Peyer's patch (tissue), 4 donors: ENCODE results near the gene DGCR2. TPM values are rescaled to one million over a fixed set of nuclear protein-coding genes. Genes with fewer than 3 reads are reported as not detected.

ENCODE experiments used
- DNase-seq, 3 donors: peaks; one replicate each; pipeline ENCODE4 v3.0.0-alpha.2; 2017 to 2019
- H3K27ac ChIP-seq, 4 donors: fragments of 200-600 bp; sonication (generic); one replicate each; pipeline ENCODE4 v1.5.1; 2016 to 2019
- H3K27me3 ChIP-seq, 2 donors: fragments of 200-600 bp; sonication (generic); one replicate each; pipeline ENCODE4 v1.5.1; 2019
- H3K36me3 ChIP-seq, 3 donors: fragments of 200-600 bp; sonication (generic); one replicate each; pipeline ENCODE4 v1.5.1; 2016 to 2019
- H3K4me1 ChIP-seq, 4 donors: fragments of 200-600 bp; sonication (generic); one replicate each; pipeline ENCODE4 v1.5.1; 2016 to 2019
- H3K4me3 ChIP-seq, 4 donors: fragments of 200-600 bp; sonication (generic); 1 replicate in 3 of 4; 2 replicates in 1 of 4; pipeline ENCODE4 v1.5.1; 2016 to 2019; ENCODE audit warnings: mild to moderate bottlenecking in 1 of 4
- H3K9me3 ChIP-seq, 4 donors: fragments of 200-600 bp; sonication (generic); one replicate each; pipeline ENCODE4 v1.5.1; 2016 to 2019; ENCODE audit warnings: mild to moderate bottlenecking in 1 of 4
- POLR2A ChIP-seq, 2 donors: fragments of 450-650 bp; IDR thresholded peaks; one replicate each; pipeline ENCODE4 v1.5.1; 2017; ENCODE audit warnings: antibody characterized with exemption in 2 of 2, mild to moderate bottlenecking in 2 of 2, moderate library complexity in 2 of 2
- total RNA-seq, 4 donors: library from RNA; depleted of rRNA; stranded (reverse); fragments of >200 nt; gene quantifications; one replicate each; pipeline ENCODE4 v1.1.0, GENCODE V29; 2016
- TF ChIP-seq, protein P1 (sequence below), 6 experiments: fragments of 450-650 bp in 4 of 6; fragments of 200-600 bp in 2 of 6; sonication (generic) in 1 of 6; IDR thresholded peaks; one replicate each; pipeline ENCODE4 v1.5.1; 2017 to 2019; ENCODE audit warnings: antibody characterized with exemption in 6 of 6, mild to moderate bottlenecking in 3 of 6, moderate library complexity in 1 of 6

The DGCR2 gene
- total RNA-seq, 4 donors from 2014 or later, result 49.5 to 101 (median 92.1) TPM

DNA sequence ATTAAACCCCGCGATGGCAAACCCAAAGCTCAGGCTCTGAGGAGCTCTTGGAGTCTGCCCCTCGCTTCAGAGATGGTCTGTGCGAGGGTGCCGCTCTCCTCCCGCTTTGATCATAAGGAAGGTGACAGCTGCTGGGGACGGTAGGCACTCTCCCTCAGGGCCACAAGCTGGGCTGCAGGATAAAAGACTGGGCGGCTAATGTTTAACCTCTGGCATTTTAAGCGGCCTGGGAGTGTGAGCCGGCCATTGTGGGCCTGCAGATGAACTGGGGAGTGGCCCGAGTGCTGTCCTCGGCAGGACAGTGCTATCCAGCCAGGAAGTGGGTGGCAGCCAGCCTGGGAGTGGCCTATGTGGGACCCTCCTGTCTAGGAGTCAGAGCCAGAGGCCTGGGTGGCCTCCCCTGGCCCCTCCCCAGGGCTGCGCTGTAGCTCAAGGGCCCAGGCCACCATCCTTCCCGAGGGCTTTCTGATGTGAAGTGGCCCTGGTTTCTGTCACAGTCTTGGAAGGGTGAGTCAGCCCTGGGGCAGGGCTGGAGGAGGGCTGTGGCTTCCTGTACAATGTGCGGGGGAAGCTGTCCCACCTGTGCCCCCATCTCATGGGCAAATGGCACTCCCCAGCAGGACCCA lies 127.4 kb downstream of the DGCR2 start:
- H3K27me3 ChIP-seq, result no peaks in the 10 kb centered on the region
- H3K9me3 ChIP-seq, result no peaks in the 10 kb centered on the region
- no peaks in the 10 kb centered on the region for H3K36me3 ChIP-seq
- H3K4me1 ChIP-seq, result no peaks in the 10 kb centered on the region
- no peak overlapping the region for H3K27ac ChIP-seq
- TF ChIP-seq POLR2A (IDR thresholded peaks at IDR 0.05), result no peak
- TF ChIP-seq, protein P1, sequence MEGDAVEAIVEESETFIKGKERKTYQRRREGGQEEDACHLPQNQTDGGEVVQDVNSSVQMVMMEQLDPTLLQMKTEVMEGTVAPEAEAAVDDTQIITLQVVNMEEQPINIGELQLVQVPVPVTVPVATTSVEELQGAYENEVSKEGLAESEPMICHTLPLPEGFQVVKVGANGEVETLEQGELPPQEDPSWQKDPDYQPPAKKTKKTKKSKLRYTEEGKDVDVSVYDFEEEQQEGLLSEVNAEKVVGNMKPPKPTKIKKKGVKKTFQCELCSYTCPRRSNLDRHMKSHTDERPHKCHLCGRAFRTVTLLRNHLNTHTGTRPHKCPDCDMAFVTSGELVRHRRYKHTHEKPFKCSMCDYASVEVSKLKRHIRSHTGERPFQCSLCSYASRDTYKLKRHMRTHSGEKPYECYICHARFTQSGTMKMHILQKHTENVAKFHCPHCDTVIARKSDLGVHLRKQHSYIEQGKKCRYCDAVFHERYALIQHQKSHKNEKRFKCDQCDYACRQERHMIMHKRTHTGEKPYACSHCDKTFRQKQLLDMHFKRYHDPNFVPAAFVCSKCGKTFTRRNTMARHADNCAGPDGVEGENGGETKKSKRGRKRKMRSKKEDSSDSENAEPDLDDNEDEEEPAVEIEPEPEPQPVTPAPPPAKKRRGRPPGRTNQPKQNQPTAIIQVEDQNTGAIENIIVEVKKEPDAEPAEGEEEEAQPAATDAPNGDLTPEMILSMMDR (IDR thresholded peaks at IDR 0.05), result no peak
- peak in 1 of 3 donors; percentile 2 for DNase-seq
- H3K4me3 ChIP-seq, result no peak overlapping the region

DNA sequence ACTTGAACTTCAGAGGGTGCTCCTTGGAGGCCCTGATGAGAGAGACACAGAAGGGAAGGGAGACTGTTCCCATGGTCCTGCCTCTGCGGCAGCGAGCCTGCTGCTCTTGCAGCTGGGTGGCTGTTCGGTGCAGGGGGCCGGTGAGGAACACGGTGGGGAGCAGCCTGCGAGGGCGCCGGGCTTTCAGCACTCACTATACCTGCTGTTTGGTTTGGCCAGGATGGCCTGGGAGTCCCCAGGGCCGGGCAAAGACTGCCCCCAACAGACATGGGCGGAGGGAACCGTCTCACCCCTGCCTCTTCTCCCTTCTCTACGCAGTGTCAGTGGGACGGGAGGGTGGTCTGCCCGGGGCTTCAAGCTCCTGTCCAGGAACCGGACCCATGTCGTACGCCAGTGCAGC lies 128.2 kb downstream of the DGCR2 start:
- no peak overlapping the region for H3K27ac ChIP-seq
- no peaks in the 10 kb centered on the region for H3K36me3 ChIP-seq
- no peaks in the 10 kb centered on the region for H3K27me3 ChIP-seq
- TF ChIP-seq POLR2A (IDR thresholded peaks at IDR 0.05), result no peak
- TF ChIP-seq, protein P1 (IDR thresholded peaks at IDR 0.05), result no peak
- H3K4me1 ChIP-seq, result no peaks in the 10 kb centered on the region
- no peak overlapping the region for H3K4me3 ChIP-seq
- no peaks in the 10 kb centered on the region for H3K9me3 ChIP-seq
- DNase-seq, result peak in 1 of 3 donors; percentile 12

DNA sequence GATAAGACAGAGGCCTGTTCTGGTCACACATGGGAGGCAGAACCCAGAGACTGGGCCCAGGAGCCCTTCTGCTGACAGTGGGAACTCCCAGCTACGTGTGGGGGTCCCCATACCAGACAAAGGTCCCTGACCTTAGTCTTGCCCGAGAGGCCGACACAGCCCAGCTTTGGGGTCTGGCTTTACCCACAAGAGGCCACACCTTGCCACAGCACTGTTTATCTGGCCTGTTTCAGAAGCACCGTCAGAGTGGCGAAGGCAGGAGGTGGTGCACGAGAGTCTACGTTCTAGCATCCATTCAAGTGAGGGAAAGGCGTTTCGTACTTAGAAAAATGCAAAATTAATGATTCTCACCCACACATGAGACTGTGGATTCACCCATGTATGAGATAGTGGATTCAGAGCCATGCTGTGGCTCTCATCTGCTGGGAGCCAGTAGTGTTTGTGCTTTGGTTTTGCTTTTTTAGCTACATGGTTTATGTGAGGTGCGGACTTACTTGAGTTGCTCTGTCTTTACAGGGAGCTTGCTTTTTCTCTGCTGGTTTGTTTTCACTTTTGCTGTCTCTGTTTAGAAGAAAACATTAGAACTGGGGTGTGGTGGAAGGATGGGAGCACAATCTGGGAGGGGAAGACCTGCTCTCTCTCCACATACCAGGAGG lies 129.5 kb downstream of the DGCR2 start:
- no peak overlapping the region for H3K4me3 ChIP-seq
- H3K9me3 ChIP-seq, result no peaks in the 10 kb centered on the region
- DNase-seq, result peak in 1 of 3 donors; percentile 1
- no peaks in the 10 kb centered on the region for H3K4me1 ChIP-seq
- no peak overlapping the region for H3K27ac ChIP-seq
- no peaks in the 10 kb centered on the region for H3K36me3 ChIP-seq
- TF ChIP-seq POLR2A (IDR thresholded peaks at IDR 0.05), result no peak
- TF ChIP-seq, protein P1 (IDR thresholded peaks at IDR 0.05), result no peak
- H3K27me3 ChIP-seq, result no peaks in the 10 kb centered on the region

DNA sequence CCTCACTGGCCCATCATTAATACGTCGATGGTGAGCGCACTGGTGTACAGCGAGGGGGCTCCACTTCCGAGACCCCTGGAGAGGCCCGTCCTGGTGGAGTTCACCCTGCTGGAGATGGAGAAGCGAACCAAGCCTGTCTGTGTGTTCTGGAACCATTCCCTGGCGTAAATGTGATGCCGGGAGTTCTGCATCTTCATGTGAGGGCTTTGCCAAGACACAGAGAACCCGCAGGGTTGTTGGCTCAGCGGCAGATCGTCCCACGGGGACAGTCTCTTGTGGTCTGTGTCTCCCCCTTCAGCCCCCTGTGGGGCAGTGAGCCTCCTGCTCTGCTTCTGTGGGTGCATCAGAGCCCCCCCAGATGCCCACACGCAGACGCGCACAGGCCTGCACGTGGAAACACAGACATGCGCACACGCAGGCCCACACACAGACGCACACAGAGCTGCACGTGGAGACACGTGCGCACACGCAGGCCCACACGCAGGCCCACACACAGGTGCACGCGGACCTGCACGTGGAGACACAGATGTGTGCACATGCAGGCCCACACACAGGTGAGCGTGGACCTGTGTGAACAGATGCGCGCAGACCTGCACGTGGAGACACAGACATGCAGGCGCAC lies 130.3 kb downstream of the DGCR2 start:
- Histone ChIP-seq H3K4me1 (no peaks in the 10 kb centered on the region), H3K4me3 (no peak overlapping the region), H3K27ac (no peak overlapping the region), H3K27me3 (no peaks in the 10 kb centered on the region), H3K9me3 (no peaks in the 10 kb centered on the region), H3K36me3 (no peaks in the 10 kb centered on the region)
- no peak for TF ChIP-seq POLR2A (IDR thresholded peaks at IDR 0.05)
- TF ChIP-seq, protein P1 (IDR thresholded peaks at IDR 0.05), result no peak
- no peak for DNase-seq

DNA sequence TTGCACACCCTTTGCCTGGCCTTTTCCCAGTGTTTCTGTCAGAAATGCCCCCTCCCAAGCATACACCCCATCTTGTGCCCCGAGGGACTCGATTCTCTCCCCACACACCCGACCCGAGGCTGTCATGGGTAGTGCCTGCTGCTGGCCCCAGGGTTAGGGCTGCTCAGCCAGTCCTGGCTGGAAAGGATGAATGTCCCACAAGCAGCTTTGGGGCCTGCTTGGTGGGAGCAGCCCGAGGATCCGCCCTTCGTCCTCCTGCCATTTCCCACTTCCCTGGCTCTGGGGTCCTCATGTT lies 131.1 kb downstream of the DGCR2 start:
- no peak for DNase-seq
- Histone ChIP-seq H3K36me3 (no peaks in the 10 kb centered on the region), H3K4me3 (no peak overlapping the region), H3K27me3 (no peaks in the 10 kb centered on the region), H3K4me1 (no peaks in the 10 kb centered on the region), H3K27ac (no peak overlapping the region), H3K9me3 (no peaks in the 10 kb centered on the region)
- TF ChIP-seq, protein P1 (IDR thresholded peaks at IDR 0.05), result no peak
- no peak for TF ChIP-seq POLR2A (IDR thresholded peaks at IDR 0.05)
